PC-9 (cell line): ENCODE measurements around the gene SI.

Source experiments
- CTCF ChIP-seq: fragments of 200-600 bp; sonication (generic); conservative IDR thresholded peaks from 2 replicates; pipeline ENCODE4 v1.6.1; 2017; ENCODE audit warnings: mixed run types, antibody characterized with exemption, mild to moderate bottlenecking, moderate library complexity
- EZH2 ChIP-seq: fragments of 200-600 bp; sonication (generic); IDR thresholded peaks from 2 replicates; pipeline ENCODE4 v1.8.0; 2017; ENCODE audit warnings: antibody characterized with exemption, low read depth

GRCh38 chr3:165078293-165078692 lies at the start of gene SI:
- no peak for TF ChIP-seq CTCF
- no peak for TF ChIP-seq EZH2
